Endothelial cell of umbilical vein (primary cell): ENCODE data around the gene CFAP99. TPM values are rescaled to one million over a fixed set of nuclear protein-coding genes. Genes with fewer than 3 reads are reported as not detected.

ENCODE experiments used
- BruUV-seq: library from RNA; stranded (reverse); fragments of 400-500 nt; replicated peaks from 2 replicates; lab custom pipeline; 2021; lab: Mats Ljungman, UMichigan
- CTCF ChIA-PET: fragments of 300-600, 350-600 bp; sonication (Branson Sonifier 250); formaldehyde crosslinking; loops from one replicate; lab custom pipeline; 2021; ENCODE audit warnings: antibody characterized with exemption, inconsistent platforms; lab: Charles Lee
- POLR2A ChIA-PET: fragments of 300-600, 350-600 bp; sonication (Branson Sonifier 250); formaldehyde crosslinking; loops from one replicate; lab custom pipeline; 2021; ENCODE audit warnings: antibody characterized with exemption, inconsistent platforms; lab: Charles Lee
- DNase-seq: peaks from one replicate; pipeline ENCODE4 v3.0.0-alpha.2; 2011; ENCODE audit warnings: low read depth, low spot score
- FAIRE-seq: peaks from 2 replicates; lab custom pipeline; 2011; peaks lifted over from hg19 to GRCh38; lab: Jason Lieb, UNC
- H2AFZ ChIP-seq: 2 replicates; pipeline ENCODE4 v1.6.0; 2012; ENCODE audit warnings: low read depth, low read length, control low read depth, inconsistent platforms
- H3K27ac ChIP-seq: 2 replicates; pipeline ENCODE4 v1.5.1; 2011; ENCODE audit warnings: low read depth, mild to moderate bottlenecking, control low read depth, low read length, moderate library complexity; ENCODE audit not compliant: insufficient read depth
- H3K27me3 ChIP-seq, 2 experiments: 2 replicates each; pipeline versions ENCODE4 v1.6.0 to v1.6.1; 2011; ENCODE audit warnings: low read length in 2 of 2, mixed read lengths in 1 of 2; ENCODE audit not compliant: control insufficient read depth in 2 of 2, insufficient read depth in 2 of 2
- H3K36me3 ChIP-seq, 2 experiments: 2 replicates in 1 of 2; 3 replicates in 1 of 2; pipeline ENCODE4 v1.5.1; 2011; ENCODE audit warnings: low read length in 2 of 2, mild to moderate bottlenecking in 1 of 2, moderate library complexity in 1 of 2; ENCODE audit not compliant: control insufficient read depth in 2 of 2, insufficient read depth in 2 of 2; ENCODE audit errors: extremely low read depth in 1 of 2
- H3K4me1 ChIP-seq: 3 replicates; pipeline ENCODE4 v1.5.1; 2011; ENCODE audit warnings: mild to moderate bottlenecking, low read length; ENCODE audit not compliant: control insufficient read depth, insufficient read depth; ENCODE audit errors: extremely low read depth
- H3K4me2 ChIP-seq: 2 replicates; pipeline ENCODE4 v1.6.1; 2011; ENCODE audit warnings: low read length, control low read depth, mixed read lengths; ENCODE audit not compliant: insufficient read depth
- H3K4me3 ChIP-seq, 3 experiments: fragments of 200-600 bp in 1 of 3; sonication (generic), shearing (Covaris generic) in 1 of 3; replicated peaks in 1 of 3; 2 replicates each; pipeline ENCODE4 v1.5.1; 2011 to 2016; ENCODE audit warnings: control low read depth in 3 of 3, low read length in 3 of 3, mild to moderate bottlenecking in 2 of 3, inconsistent platforms in 1 of 3, low read depth in 1 of 3, moderate library complexity in 1 of 3; ENCODE audit not compliant: insufficient read depth in 1 of 3
- H3K79me2 ChIP-seq: 2 replicates; pipeline ENCODE4 v1.6.0; 2012; ENCODE audit warnings: low read length, inconsistent platforms; ENCODE audit not compliant: control insufficient read depth, insufficient read depth
- H3K9ac ChIP-seq: replicated peaks from 2 replicates; pipeline ENCODE3; 2011; ENCODE audit warnings: low read length, control low read depth; ENCODE audit not compliant: insufficient read depth; ENCODE audit errors: extremely low read depth
- H3K9me1 ChIP-seq: replicated peaks from 3 replicates; pipeline ENCODE4 v1.6.0; 2011; ENCODE audit warnings: mild to moderate bottlenecking, low read length; ENCODE audit not compliant: control insufficient read depth, insufficient read depth; ENCODE audit errors: extremely low read depth
- H3K9me3 ChIP-seq: replicated peaks from 2 replicates; pipeline ENCODE4 v1.5.1; 2012; ENCODE audit warnings: low read length, inconsistent platforms; ENCODE audit not compliant: control insufficient read depth, insufficient read depth
- H4K20me1 ChIP-seq: replicated peaks from 2 replicates; pipeline ENCODE3; 2011; ENCODE audit warnings: mild to moderate bottlenecking, low read length; ENCODE audit not compliant: control insufficient read depth, insufficient read depth; ENCODE audit errors: extremely low read depth
- CTCF ChIP-seq, 2 donors: IDR thresholded peaks; 1 replicate in 1 of 2; 2 replicates in 1 of 2; pipeline ENCODE4 v1.5.1; 2011; ENCODE audit warnings: low read length in 2 of 2, mild to moderate bottlenecking in 2 of 2, moderate library complexity in 2 of 2, control low read depth in 1 of 2, inconsistent platforms in 1 of 2, low read depth in 1 of 2; ENCODE audit not compliant: insufficient read depth in 1 of 2; ENCODE audit errors: extremely low read depth in 1 of 2
- EZH2 ChIP-seq: IDR thresholded peaks from 2 replicates; pipeline ENCODE4 v1.6.1; 2012; ENCODE audit warnings: borderline replicate concordance, low read depth, mild to moderate bottlenecking, moderate library complexity, low read length, inconsistent platforms; ENCODE audit not compliant: severe bottlenecking
- FOS ChIP-seq: IDR thresholded peaks from 2 replicates; pipeline ENCODE4 v1.6.1; 2011; ENCODE audit warnings: mild to moderate bottlenecking, low read length, moderate library complexity, borderline replicate concordance; ENCODE audit not compliant: insufficient read depth
- GATA2 ChIP-seq: IDR thresholded peaks from 2 replicates; pipeline ENCODE4 v1.7.0; 2011; ENCODE audit warnings: low read depth, mild to moderate bottlenecking, moderate library complexity, mixed read lengths, low read length; ENCODE audit not compliant: insufficient read length, insufficient read depth
- JUN ChIP-seq: IDR thresholded peaks from 2 replicates; pipeline ENCODE4 v1.6.1; 2011; ENCODE audit warnings: borderline replicate concordance, low read depth; ENCODE audit not compliant: insufficient read length, insufficient read depth
- MAX ChIP-seq: IDR thresholded peaks from 2 replicates; pipeline ENCODE4 v1.6.1; 2011; ENCODE audit not compliant: insufficient read depth, insufficient read length
- MYC ChIP-seq: IDR thresholded peaks from one replicate; pipeline ENCODE4 v1.6.1; 2011; ENCODE audit warnings: mild to moderate bottlenecking, low read depth, low read length
- POLR2A ChIP-seq: IDR thresholded peaks from 2 replicates; pipeline ENCODE4 v1.6.1; 2012; ENCODE audit warnings: low read depth, mild to moderate bottlenecking, control low read depth, low read length
- POLR2AphosphoS5 ChIP-seq: IDR thresholded peaks from 2 replicates; pipeline ENCODE4 v1.6.1; 2012; ENCODE audit warnings: low read depth, mild to moderate bottlenecking, control low read depth, low read length, moderate library complexity; ENCODE audit not compliant: insufficient read depth
- dilution Hi-C: fragments of 300-500 bp; cut with MboI; formaldehyde crosslinking; loops from one replicate; pipeline ENCODE4 v1.15.0; 2019; ENCODE audit warnings: low sequenced_read_pairs; ENCODE audit not compliant: extremely low pct_ligation_motif_present
- intact Hi-C: fragments of 100-400 bp; cut with micrococcal nuclease; formaldehyde crosslinking; loops from one replicate; pipeline ENCODE4 v1.10.0; 2022
- polyA plus RNA-seq, 4 experiments: library from polyadenylated mRNA; depleted of rRNA in 3 of 4; stranded (reverse) in 3 of 4; unstranded in 1 of 4; fragments of >200 nt; gene quantifications; 2 replicates each; pipeline versions ENCODE4 v1.2.1 to v1.2.3, GENCODE V29; 2011 to 2012; ENCODE audit warnings: missing spikeins in 1 of 4
- total RNA-seq: library from RNA; stranded (reverse); gene quantifications from 2 replicates; pipeline ENCODE4 v1.2.3, GENCODE V29; 2021

The CFAP99 gene
- total and polyA plus RNA-seq, 2 donors (not counting 3 experiments of a cell fraction or from before 2014, with no cell fraction given) = 0.03 TPM; not detected in 1

- POLR2A ChIA-PET = no interaction called here
- H2AFZ ChIP-seq = no peak overlapping the region
- H3K27me3 ChIP-seq = no peaks in the 10 kb centered on the region
- TF ChIP-seq GATA2 (no peak), POLR2A (no peak), EZH2 (no peak), JUN (no peak), FOS (no peak), CTCF (IDR thresholded peaks at IDR 0.05; ENCODE audit: extremely low read depth in 1 of 2, insufficient read depth in 1 of 2, low read depth in 1 of 2, low read length in 2 of 2) (no peak), POLR2AphosphoS5 (no peak), MAX (no peak), MYC (no peak)
- H4K20me1 ChIP-seq = peaks cover 13% of the 10 kb centered on the region
- no TSS peak for BruUV-seq
- H3K9me1 ChIP-seq = no peaks in the 10 kb centered on the region
- H3K27ac ChIP-seq = peak overlapping the region; percentile 11
- no peak overlapping the region for H3K4me2 ChIP-seq
- intact Hi-C loops = loop anchor here (1.0 kb wide), 1 partner anchor 10 kb away; no protein-coding TSS in a partner anchor
- FAIRE-seq (peak; percentile 43), DNase-seq (no peak)
- CTCF ChIA-PET = no interaction called here
- peaks cover 18 to 21% of the 10 kb centered on the region in 2 experiments for H3K36me3 ChIP-seq
- no peak overlapping the region for H3K9ac ChIP-seq
- dilution Hi-C loops = no loop called here
- peaks cover 25% of the 10 kb centered on the region for H3K4me1 ChIP-seq
- H3K79me2 ChIP-seq = peaks cover 66% of the 10 kb centered on the region
- no peak overlapping the region for H3K4me3 ChIP-seq
- no peaks in the 10 kb centered on the region for H3K9me3 ChIP-seq
These were observed 76.2 kb downstream of the CFAP99 start for GRCh38 chr4:2494992-2495391.
